HepG2 (cell line): ENCODE measurements around the gene PERCC1.

Experiments used
- CCDC6 ChIP-seq: sonication (generic); formaldehyde crosslinking; IDR thresholded peaks from 2 replicates; pipeline ENCODE4 v1.8.1; 2022; ENCODE audit warnings: mild to moderate bottlenecking, missing genetic modification reagents, moderate library complexity
- CHD2 ChIP-seq: IDR thresholded peaks from 2 replicates; pipeline ENCODE4 v1.6.1; 2011; ENCODE audit warnings: low read depth, low read length, improper control_type of control experiment
- CREB1 ChIP-seq, 2 experiments: fragments of 450-650 bp in 1 of 2; IDR thresholded peaks; 2 replicates each; pipeline ENCODE4 v1.6.1; 2016 to 2017; ENCODE audit warnings: control low read depth in 1 of 2, mild to moderate bottlenecking in 1 of 2, missing compliant biosample characterization in 1 of 2, missing genetic modification characterization in 1 of 2
- POLR2A ChIP-seq, 2 experiments: IDR thresholded peaks; 2 replicates each; pipeline ENCODE4 v1.6.1; 2011; ENCODE audit warnings: low read depth in 2 of 2, low read length in 2 of 2, mild to moderate bottlenecking in 1 of 2, moderate library complexity in 1 of 2; ENCODE audit not compliant: insufficient read depth in 1 of 2
- RBM22 ChIP-seq: fragments of 200-400 bp; formaldehyde crosslinking; optimal IDR thresholded peaks from 2 replicates; pipeline ENCODE3; 2017; ENCODE audit warnings: mild to moderate bottlenecking, low read length, moderate library complexity
- ZBTB44 ChIP-seq: sonication (generic); formaldehyde crosslinking; IDR thresholded peaks from 2 replicates; pipeline ENCODE4 v1.4.0; 2020; ENCODE audit warnings: missing genetic modification reagents
- ZNF740 ChIP-seq: sonication (generic); formaldehyde crosslinking; IDR thresholded peaks from 2 replicates; pipeline ENCODE4 v1.4.0; 2020; ENCODE audit warnings: missing genetic modification reagents
- ZNF768 ChIP-seq: sonication (generic); formaldehyde crosslinking; IDR thresholded peaks from 2 replicates; pipeline ENCODE4 v1.4.0; 2020; ENCODE audit warnings: missing genetic modification reagents
- ZNF770 ChIP-seq: sonication (generic); formaldehyde crosslinking; IDR thresholded peaks from 2 replicates; pipeline ENCODE4 v1.5.0; 2020; ENCODE audit warnings: mild to moderate bottlenecking, missing genetic modification reagents

GRCh38 chr16:1393613-1394176, 37.2 kb upstream of the PERCC1 start:
- TF ChIP-seq CREB1 (IDR thresholded peaks at IDR 0.05) = no peak
- TF ChIP-seq CREB1 (CRISPR knock-in tag; IDR thresholded peaks at IDR 0.05) = no peak
- no peak for TF ChIP-seq ZNF768
- no peak for TF ChIP-seq ZBTB44 (CRISPR knock-in tag)
- TF ChIP-seq RBM22 = no peak
- TF ChIP-seq ZNF740 (CRISPR knock-in tag) = no peak
- no peak for TF ChIP-seq CCDC6 (CRISPR knock-in tag)
- TF ChIP-seq ZNF770 (CRISPR knock-in tag) = no peak
- no peak for TF ChIP-seq POLR2A (IDR thresholded peaks at IDR 0.05; ENCODE audit: insufficient read depth in 1 of 2, low read depth in 2 of 2, low read length in 2 of 2)
- TF ChIP-seq CHD2 = no peak
